GM23338 (cell line): ENCODE results near the gene THAP8. TPM values are rescaled to one million over a fixed set of nuclear protein-coding genes. Genes with fewer than 3 reads are reported as not detected.

Experiments
- ATAC-seq: fragments of 200-7000 bp; cut with Tn5 transposase; 3 replicates; pipeline ENCODE4 v1.9.1; 2020
- DNase-seq: peaks from one replicate; pipeline ENCODE4 v3.0.0-alpha.2; 2015; ENCODE audit warnings: low spot score
- H2AFZ ChIP-seq: fragments of 200-600 bp; sonication (generic); 2 replicates; pipeline ENCODE4 v1.8.0; 2016; ENCODE audit warnings: antibody characterized with exemption, mild to moderate bottlenecking, moderate library complexity
- H3F3A ChIP-seq: fragments of 200-600 bp; sonication (generic); replicated peaks from 2 replicates; pipeline ENCODE4 v1.8.0; 2017; ENCODE audit warnings: antibody characterized with exemption, mixed run types, low read depth
- H3K27ac ChIP-seq: fragments of 200-600 bp; sonication (generic); 2 replicates; pipeline ENCODE4 v1.6.1; 2016; ENCODE audit warnings: low read depth
- H3K27me3 ChIP-seq: fragments of 200-600 bp; sonication (generic); 2 replicates; pipeline ENCODE4 v1.8.0; 2016; ENCODE audit warnings: mild to moderate bottlenecking, mixed run types, moderate library complexity; ENCODE audit not compliant: insufficient read depth
- H3K36me3 ChIP-seq: fragments of 200-600 bp; sonication (generic); 2 replicates; pipeline ENCODE4 v1.8.0; 2016; ENCODE audit warnings: mild to moderate bottlenecking; ENCODE audit not compliant: insufficient read depth
- H3K4me1 ChIP-seq: fragments of 200-600 bp; sonication (generic); 2 replicates; pipeline ENCODE4 v1.8.0; 2016; ENCODE audit warnings: mild to moderate bottlenecking, moderate library complexity; ENCODE audit not compliant: insufficient read depth
- H3K4me2 ChIP-seq: fragments of 200-600 bp; sonication (generic); 2 replicates; pipeline ENCODE4 v1.7.1; 2017; ENCODE audit warnings: mixed run types
- H3K4me3 ChIP-seq: fragments of 200-600 bp; sonication (generic); 2 replicates; pipeline ENCODE4 v1.6.1; 2016; ENCODE audit warnings: mixed run types
- H3K79me2 ChIP-seq: fragments of 200-600 bp; sonication (generic); replicated peaks from 2 replicates; pipeline ENCODE4 v1.8.0; 2017; ENCODE audit warnings: mild to moderate bottlenecking; ENCODE audit not compliant: insufficient read depth
- H3K9me2 ChIP-seq: fragments of 200-600 bp; sonication (generic); 2 replicates; pipeline ENCODE4 v1.8.0; 2017; ENCODE audit not compliant: insufficient read depth
- H4K20me1 ChIP-seq: fragments of 200-600 bp; sonication (generic); replicated peaks from 2 replicates; pipeline ENCODE4 v1.8.0; 2017; ENCODE audit warnings: mild to moderate bottlenecking; ENCODE audit not compliant: insufficient read depth
- H3K27ac Mint-ChIP-seq: 2 replicates; pipeline ENCODE4 v1.8.0; 2020; ENCODE audit warnings: inconsistent platforms, mild to moderate bottlenecking, moderate library complexity, mixed read lengths
- H3K27me3 Mint-ChIP-seq: 3 replicates; pipeline ENCODE4 v1.8.0; 2022; ENCODE audit warnings: low read depth, mild to moderate bottlenecking, moderate library complexity, mixed read lengths, inconsistent platforms; ENCODE audit not compliant: insufficient read depth, poor library complexity
- H3K36me3 Mint-ChIP-seq: 3 replicates; pipeline ENCODE4 v1.8.0; 2021; ENCODE audit warnings: low read depth, mild to moderate bottlenecking, inconsistent platforms, moderate library complexity, mixed read lengths
- H3K4me1 Mint-ChIP-seq: 3 replicates; pipeline ENCODE4 v1.8.0; 2020; ENCODE audit warnings: mild to moderate bottlenecking, inconsistent platforms, mixed read lengths
- H3K4me3 Mint-ChIP-seq: 3 replicates; pipeline ENCODE4 v1.8.0; 2021; ENCODE audit warnings: moderate library complexity, mild to moderate bottlenecking, inconsistent platforms, mixed read lengths
- H3K9me3 Mint-ChIP-seq: 3 replicates; pipeline ENCODE4 v1.8.0; 2020; ENCODE audit warnings: moderate library complexity, mild to moderate bottlenecking, inconsistent platforms, mixed read lengths
- EZH2 ChIP-seq: fragments of 200-600 bp; sonication (generic); IDR thresholded peaks from one replicate; pipeline ENCODE4 v1.8.0; 2017; ENCODE audit warnings: antibody characterized with exemption, mild to moderate bottlenecking, low read depth; ENCODE audit not compliant: unreplicated experiment
- JUNB ChIP-seq: IDR thresholded peaks from one replicate; pipeline ENCODE4 v1.6.1; 2016; ENCODE audit warnings: antibody characterized with exemption; ENCODE audit not compliant: unreplicated experiment
- POLR2AphosphoS5 ChIP-seq: IDR thresholded peaks from 2 replicates; pipeline ENCODE4 v1.6.1; 2016; ENCODE audit warnings: antibody characterized with exemption, low read depth
- STAT1 ChIP-seq: IDR thresholded peaks from one replicate; pipeline ENCODE4 v1.6.1; 2016; ENCODE audit warnings: antibody characterized with exemption; ENCODE audit not compliant: unreplicated experiment
- ZNF114 ChIP-seq: fragments of 250-450 bp; sonication (Bioruptor Pico); IDR thresholded peaks from 2 replicates; pipeline ENCODE4 v1.5.0; 2020; ENCODE audit warnings: mild to moderate bottlenecking, moderate library complexity
- ZNF331 ChIP-seq: fragments of 250-450 bp; sonication (Bioruptor Pico); IDR thresholded peaks from 2 replicates; pipeline ENCODE4 v1.5.0; 2020; ENCODE audit warnings: low read depth, mild to moderate bottlenecking, moderate library complexity
- polyA plus RNA-seq: library from polyadenylated mRNA; unstranded; fragments of >200 nt; fragmentation: Nextera tagmentation; extraction: Ambion mirVana; gene quantifications from 2 replicates; pipeline ENCODE4 v1.2.1, GENCODE V29; 2016
- total RNA-seq: library from RNA; depleted of rRNA; stranded (reverse); fragments of >200 nt; shearing (Covaris generic); gene quantifications from 2 replicates; pipeline ENCODE4 v1.2.3, GENCODE V29; 2014
- TF ChIP-seq, protein P1 (sequence below): fragments of 250-450 bp; sonication (Bioruptor Pico); IDR thresholded peaks from 2 replicates; pipeline ENCODE4 v1.5.0; 2020; ENCODE audit warnings: mild to moderate bottlenecking, moderate library complexity
- TF ChIP-seq, protein P2 (sequence below): IDR thresholded peaks from 2 replicates; pipeline ENCODE4 v1.6.1; 2016; ENCODE audit warnings: antibody characterized with exemption
- TF ChIP-seq, protein P3 (sequence below), 2 experiments: fragments of 200-600 bp in 1 of 2; sonication (generic) in 1 of 2; conservative IDR thresholded peaks; 2 replicates each; pipeline versions ENCODE4 v1.5.1 to v1.6.1; 2016 to 2017; ENCODE audit warnings: antibody characterized with exemption in 2 of 2, low read depth in 2 of 2, mild to moderate bottlenecking in 2 of 2, moderate library complexity in 1 of 2

Gene THAP8
- total and polyA plus RNA-seq, 2 experiments from 2014 or later, result 12.7 to 13.7 TPM

DNA sequence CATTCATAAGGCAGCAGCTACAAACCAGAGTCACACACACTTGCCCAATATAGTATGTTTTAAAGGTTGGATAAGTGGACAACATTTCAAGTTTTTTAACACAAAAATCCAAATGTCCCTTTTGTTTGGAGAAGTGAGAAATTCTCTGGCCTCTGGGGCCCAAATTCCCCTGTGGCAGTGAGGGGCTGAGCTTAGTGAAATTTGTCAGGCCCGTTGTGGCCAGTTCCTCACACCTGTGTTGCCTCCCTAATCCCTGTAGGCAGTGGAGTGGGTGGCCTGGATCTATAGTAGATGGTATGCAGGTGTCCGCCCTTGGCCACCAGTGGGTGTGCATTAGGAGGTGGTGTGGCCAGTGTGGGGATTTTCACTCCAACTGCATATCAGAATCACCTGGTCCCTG, 7.3 kb upstream of the THAP8 start (continued):
- TF ChIP-seq, protein P1, sequence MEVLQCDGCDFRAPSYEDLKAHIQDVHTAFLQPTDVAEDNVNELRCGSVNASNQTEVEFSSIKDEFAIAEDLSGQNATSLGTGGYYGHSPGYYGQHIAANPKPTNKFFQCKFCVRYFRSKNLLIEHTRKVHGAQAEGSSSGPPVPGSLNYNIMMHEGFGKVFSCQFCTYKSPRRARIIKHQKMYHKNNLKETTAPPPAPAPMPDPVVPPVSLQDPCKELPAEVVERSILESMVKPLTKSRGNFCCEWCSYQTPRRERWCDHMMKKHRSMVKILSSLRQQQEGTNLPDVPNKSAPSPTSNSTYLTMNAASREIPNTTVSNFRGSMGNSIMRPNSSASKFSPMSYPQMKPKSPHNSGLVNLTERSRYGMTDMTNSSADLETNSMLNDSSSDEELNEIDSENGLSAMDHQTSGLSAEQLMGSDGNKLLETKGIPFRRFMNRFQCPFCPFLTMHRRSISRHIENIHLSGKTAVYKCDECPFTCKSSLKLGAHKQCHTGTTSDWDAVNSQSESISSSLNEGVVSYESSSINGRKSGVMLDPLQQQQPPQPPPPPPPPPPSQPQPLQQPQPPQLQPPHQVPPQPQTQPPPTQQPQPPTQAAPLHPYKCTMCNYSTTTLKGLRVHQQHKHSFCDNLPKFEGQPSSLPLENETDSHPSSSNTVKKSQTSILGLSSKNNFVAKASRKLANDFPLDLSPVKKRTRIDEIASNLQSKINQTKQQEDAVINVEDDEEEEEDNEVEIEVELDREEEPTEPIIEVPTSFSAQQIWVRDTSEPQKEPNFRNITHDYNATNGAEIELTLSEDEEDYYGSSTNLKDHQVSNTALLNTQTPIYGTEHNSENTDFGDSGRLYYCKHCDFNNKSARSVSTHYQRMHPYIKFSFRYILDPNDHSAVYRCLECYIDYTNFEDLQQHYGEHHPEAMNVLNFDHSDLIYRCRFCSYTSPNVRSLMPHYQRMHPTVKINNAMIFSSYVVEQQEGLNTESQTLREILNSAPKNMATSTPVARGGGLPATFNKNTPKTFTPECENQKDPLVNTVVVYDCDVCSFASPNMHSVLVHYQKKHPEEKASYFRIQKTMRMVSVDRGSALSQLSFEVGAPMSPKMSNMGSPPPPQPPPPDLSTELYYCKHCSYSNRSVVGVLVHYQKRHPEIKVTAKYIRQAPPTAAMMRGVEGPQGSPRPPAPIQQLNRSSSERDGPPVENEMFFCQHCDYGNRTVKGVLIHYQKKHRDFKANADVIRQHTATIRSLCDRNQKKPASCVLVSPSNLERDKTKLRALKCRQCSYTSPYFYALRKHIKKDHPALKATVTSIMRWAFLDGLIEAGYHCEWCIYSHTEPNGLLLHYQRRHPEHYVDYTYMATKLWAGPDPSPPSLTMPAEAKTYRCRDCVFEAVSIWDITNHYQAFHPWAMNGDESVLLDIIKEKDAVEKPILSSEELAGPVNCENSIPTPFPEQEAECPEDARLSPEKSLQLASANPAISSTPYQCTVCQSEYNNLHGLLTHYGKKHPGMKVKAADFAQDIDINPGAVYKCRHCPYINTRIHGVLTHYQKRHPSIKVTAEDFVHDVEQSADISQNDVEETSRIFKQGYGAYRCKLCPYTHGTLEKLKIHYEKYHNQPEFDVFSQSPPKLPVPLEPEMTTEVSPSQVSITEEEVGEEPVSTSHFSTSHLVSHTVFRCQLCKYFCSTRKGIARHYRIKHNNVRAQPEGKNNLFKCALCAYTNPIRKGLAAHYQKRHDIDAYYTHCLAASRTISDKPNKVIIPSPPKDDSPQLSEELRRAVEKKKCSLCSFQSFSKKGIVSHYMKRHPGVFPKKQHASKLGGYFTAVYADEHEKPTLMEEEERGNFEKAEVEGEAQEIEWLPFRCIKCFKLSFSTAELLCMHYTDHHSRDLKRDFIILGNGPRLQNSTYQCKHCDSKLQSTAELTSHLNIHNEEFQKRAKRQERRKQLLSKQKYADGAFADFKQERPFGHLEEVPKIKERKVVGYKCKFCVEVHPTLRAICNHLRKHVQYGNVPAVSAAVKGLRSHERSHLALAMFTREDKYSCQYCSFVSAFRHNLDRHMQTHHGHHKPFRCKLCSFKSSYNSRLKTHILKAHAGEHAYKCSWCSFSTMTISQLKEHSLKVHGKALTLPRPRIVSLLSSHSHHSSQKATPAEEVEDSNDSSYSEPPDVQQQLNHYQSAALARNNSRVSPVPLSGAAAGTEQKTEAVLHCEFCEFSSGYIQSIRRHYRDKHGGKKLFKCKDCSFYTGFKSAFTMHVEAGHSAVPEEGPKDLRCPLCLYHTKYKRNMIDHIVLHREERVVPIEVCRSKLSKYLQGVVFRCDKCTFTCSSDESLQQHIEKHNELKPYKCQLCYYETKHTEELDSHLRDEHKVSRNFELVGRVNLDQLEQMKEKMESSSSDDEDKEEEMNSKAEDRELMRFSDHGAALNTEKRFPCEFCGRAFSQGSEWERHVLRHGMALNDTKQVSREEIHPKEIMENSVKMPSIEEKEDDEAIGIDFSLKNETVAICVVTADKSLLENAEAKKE (CRISPR knock-in tag), result no peak
- TF ChIP-seq EZH2, result no peak
- TF ChIP-seq STAT1, result no peak
- TF ChIP-seq POLR2AphosphoS5, result no peak
- TF ChIP-seq, protein P2, sequence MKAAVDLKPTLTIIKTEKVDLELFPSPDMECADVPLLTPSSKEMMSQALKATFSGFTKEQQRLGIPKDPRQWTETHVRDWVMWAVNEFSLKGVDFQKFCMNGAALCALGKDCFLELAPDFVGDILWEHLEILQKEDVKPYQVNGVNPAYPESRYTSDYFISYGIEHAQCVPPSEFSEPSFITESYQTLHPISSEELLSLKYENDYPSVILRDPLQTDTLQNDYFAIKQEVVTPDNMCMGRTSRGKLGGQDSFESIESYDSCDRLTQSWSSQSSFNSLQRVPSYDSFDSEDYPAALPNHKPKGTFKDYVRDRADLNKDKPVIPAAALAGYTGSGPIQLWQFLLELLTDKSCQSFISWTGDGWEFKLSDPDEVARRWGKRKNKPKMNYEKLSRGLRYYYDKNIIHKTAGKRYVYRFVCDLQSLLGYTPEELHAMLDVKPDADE, result no peak

DNA sequence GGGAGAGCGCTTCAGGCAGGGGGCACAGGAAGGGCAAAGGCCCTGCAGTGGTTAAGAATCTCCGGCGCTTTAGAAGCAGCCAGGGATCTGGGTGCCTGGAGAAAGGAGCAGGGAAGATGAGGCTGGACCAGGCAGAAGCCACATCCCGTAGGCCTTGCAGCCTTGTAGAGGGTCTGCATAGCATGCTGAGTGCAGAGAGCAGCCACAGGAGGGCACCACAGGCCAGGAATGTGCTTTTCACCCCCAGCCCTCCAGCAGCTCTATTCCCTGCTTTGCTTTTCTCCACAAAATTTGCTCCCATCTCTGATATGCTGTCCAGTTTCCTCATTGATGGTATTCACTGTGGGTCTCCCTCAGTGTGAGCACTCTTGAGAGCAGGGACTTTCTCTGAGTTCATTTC, 6.3 kb upstream of the THAP8 start:
- Histone ChIP-seq H3K27ac (no peak overlapping the region), H3K9me2 (no peaks in the 10 kb centered on the region), H4K20me1 (peaks cover 39% of the 10 kb centered on the region), H3K4me2 (no peak overlapping the region), H3K27me3 (no peaks in the 10 kb centered on the region), H2AFZ (no peak overlapping the region), H3F3A (0 out of 2 replicates have a peak, but pooled peaks cover 24% of the 10 kb centered on the region), H3K36me3 (peaks cover 30% of the 10 kb centered on the region), H3K4me3 (no peak overlapping the region), H3K79me2 (peaks cover 38% of the 10 kb centered on the region), H3K4me1 (peaks cover 12% of the 10 kb centered on the region; the same call in 1 of the 2 replicates)
- H3K36me3 Mint-ChIP-seq, result peaks cover 58% of the 10 kb centered on the region
- peaks cover 7% of the 10 kb centered on the region for H3K4me1 Mint-ChIP-seq
- DNase-seq (peak; percentile 69), ATAC-seq (peak; percentile 90)
- peaks cover 3% of the 10 kb centered on the region for H3K27me3 Mint-ChIP-seq
- no peak for TF ChIP-seq JUNB
- no peak for TF ChIP-seq ZNF331
- TF ChIP-seq EZH2, result no peak
- TF ChIP-seq, protein P3, sequence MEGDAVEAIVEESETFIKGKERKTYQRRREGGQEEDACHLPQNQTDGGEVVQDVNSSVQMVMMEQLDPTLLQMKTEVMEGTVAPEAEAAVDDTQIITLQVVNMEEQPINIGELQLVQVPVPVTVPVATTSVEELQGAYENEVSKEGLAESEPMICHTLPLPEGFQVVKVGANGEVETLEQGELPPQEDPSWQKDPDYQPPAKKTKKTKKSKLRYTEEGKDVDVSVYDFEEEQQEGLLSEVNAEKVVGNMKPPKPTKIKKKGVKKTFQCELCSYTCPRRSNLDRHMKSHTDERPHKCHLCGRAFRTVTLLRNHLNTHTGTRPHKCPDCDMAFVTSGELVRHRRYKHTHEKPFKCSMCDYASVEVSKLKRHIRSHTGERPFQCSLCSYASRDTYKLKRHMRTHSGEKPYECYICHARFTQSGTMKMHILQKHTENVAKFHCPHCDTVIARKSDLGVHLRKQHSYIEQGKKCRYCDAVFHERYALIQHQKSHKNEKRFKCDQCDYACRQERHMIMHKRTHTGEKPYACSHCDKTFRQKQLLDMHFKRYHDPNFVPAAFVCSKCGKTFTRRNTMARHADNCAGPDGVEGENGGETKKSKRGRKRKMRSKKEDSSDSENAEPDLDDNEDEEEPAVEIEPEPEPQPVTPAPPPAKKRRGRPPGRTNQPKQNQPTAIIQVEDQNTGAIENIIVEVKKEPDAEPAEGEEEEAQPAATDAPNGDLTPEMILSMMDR (conservative IDR thresholded peaks at IDR 0.05; ENCODE audit: low read depth in 2 of 2), result peak; percentile 56 to 72
- no peak for TF ChIP-seq ZNF114
- no peak overlapping the region for H3K27ac Mint-ChIP-seq
- H3K9me3 Mint-ChIP-seq, result no peaks in the 10 kb centered on the region
- no peak overlapping the region for H3K4me3 Mint-ChIP-seq
